GM12865 (cell line): ENCODE results near the gene GAB1.

Experiments used
- DNase-seq: peaks from one replicate; pipeline ENCODE4 v3.0.0; 2010; ENCODE audit warnings: low read depth
- H3K4me3 ChIP-seq: 2 replicates; pipeline ENCODE4 v1.5.1; 2011; ENCODE audit warnings: mild to moderate bottlenecking, low read depth, low read length, control low read depth
- TF ChIP-seq, protein P1 (sequence below): IDR thresholded peaks from 2 replicates; pipeline ENCODE4 v1.5.1; 2011; ENCODE audit warnings: low read length, control low read depth, low read depth, inconsistent platforms; ENCODE audit not compliant: insufficient read depth; ENCODE audit errors: missing control alignments

Gene GAB1

GRCh38 chr4:143488687-143489086, 152.0 kb downstream of the GAB1 start:
- no peak for DNase-seq
- H3K4me3 ChIP-seq = no peak overlapping the region
- TF ChIP-seq, protein P1, sequence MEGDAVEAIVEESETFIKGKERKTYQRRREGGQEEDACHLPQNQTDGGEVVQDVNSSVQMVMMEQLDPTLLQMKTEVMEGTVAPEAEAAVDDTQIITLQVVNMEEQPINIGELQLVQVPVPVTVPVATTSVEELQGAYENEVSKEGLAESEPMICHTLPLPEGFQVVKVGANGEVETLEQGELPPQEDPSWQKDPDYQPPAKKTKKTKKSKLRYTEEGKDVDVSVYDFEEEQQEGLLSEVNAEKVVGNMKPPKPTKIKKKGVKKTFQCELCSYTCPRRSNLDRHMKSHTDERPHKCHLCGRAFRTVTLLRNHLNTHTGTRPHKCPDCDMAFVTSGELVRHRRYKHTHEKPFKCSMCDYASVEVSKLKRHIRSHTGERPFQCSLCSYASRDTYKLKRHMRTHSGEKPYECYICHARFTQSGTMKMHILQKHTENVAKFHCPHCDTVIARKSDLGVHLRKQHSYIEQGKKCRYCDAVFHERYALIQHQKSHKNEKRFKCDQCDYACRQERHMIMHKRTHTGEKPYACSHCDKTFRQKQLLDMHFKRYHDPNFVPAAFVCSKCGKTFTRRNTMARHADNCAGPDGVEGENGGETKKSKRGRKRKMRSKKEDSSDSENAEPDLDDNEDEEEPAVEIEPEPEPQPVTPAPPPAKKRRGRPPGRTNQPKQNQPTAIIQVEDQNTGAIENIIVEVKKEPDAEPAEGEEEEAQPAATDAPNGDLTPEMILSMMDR = no peak

GRCh38 chr4:143489106-143489505, 152.4 kb downstream of the GAB1 start:
- TF ChIP-seq, protein P1 = no peak
- DNase-seq = no peak
- no peak overlapping the region for H3K4me3 ChIP-seq

DNA sequence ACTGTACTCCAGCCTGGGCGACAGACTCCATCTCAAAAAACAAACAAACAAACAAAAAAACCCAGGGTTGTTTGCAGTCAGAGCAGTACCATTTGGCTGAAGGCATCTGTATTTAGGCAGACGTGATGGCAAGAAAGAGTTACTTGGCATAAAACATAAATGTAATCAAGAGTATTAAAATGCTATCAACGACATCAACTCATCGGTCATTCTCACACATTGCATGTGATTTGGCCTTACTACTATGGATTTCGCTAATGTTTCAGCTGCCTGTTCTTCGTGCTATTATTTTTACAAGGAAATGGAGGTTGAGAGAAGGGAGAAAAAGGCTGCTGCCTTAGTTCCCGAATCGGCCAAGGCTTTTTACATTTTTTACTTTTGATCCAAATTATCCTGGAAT, 161.3 kb downstream of the GAB1 start:
- DNase-seq = no peak
- H3K4me3 ChIP-seq = no peak overlapping the region
- TF ChIP-seq, protein P1 = no peak

DNA sequence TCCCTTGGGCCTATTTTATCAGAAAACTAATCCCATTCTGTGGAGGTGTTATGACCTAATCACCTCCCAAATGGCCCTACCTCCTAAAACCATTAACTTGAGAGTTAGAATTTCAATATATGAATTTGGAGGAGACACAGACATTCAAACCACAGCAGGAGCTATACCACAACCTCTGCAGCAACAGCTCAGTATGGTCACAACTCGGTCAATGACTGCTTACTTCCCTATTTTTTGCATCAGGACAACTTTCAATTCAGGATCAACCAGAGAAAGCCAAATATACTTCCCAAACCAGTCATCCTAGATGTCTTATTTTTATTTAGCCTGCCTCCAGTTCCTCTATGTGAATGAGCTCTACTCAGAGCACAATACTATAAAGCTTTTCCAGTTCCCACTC, 165.6 kb downstream of the GAB1 start:
- TF ChIP-seq, protein P1 = no peak
- no peak overlapping the region for H3K4me3 ChIP-seq
- DNase-seq = no peak

- no peak for DNase-seq
- no peak overlapping the region for H3K4me3 ChIP-seq
- TF ChIP-seq, protein P1 = no peak
These were observed 169.4 kb downstream of the GAB1 start for GRCh38 chr4:143506031-143506430.

- no peak overlapping the region for H3K4me3 ChIP-seq
- DNase-seq = no peak
- TF ChIP-seq, protein P1 = no peak
These were observed 175.2 kb downstream of the GAB1 start for GRCh38 chr4:143511906-143512305.

DNA sequence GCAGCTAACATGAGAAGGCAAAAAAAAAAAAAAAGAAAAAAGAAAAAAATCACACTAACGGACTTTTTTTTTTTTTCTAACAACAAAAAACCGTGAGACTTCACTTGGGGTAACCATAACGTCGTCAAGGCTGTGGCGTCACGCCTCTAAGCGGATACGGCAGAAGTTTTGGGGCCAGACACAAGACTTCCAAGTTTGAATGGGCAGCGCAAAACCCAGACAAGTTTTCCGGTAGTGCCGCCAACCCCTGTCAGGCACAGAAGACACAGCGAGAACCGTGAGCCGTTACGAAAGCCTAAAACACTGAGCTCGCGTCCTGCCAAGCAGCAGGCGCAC, 176.3 kb downstream of the GAB1 start:
- no peak for DNase-seq
- TF ChIP-seq, protein P1 = no peak
- H3K4me3 ChIP-seq = peak overlapping the region; percentile 98
